Stomach (tissue), 4 donors: Measurements from ENCODE around the gene SORCS2.

ENCODE experiments used
- EP300 ChIP-seq: sonication (generic); formaldehyde crosslinking; IDR thresholded peaks from one replicate; pipeline ENCODE4 v1.6.1; 2017; ENCODE audit warnings: antibody characterized with exemption
- POLR2A ChIP-seq, 4 donors: fragments of 450-650 bp; IDR thresholded peaks; one replicate each; pipeline ENCODE4 v1.6.1; 2016; ENCODE audit warnings: antibody characterized with exemption in 4 of 4, control low read depth in 2 of 4, mild to moderate bottlenecking in 1 of 4, moderate library complexity in 1 of 4
- TF ChIP-seq, protein P1 (sequence below), 7 experiments: fragments of 450-650 bp in 4 of 7; fragments of 200-600 bp in 3 of 7; sonication (generic) in 3 of 7; IDR thresholded peaks; one replicate each; pipeline ENCODE4 v1.5.1; 2016 to 2019; ENCODE audit warnings: antibody characterized with exemption in 7 of 7, control low read depth in 2 of 7, mild to moderate bottlenecking in 1 of 7

DNA sequence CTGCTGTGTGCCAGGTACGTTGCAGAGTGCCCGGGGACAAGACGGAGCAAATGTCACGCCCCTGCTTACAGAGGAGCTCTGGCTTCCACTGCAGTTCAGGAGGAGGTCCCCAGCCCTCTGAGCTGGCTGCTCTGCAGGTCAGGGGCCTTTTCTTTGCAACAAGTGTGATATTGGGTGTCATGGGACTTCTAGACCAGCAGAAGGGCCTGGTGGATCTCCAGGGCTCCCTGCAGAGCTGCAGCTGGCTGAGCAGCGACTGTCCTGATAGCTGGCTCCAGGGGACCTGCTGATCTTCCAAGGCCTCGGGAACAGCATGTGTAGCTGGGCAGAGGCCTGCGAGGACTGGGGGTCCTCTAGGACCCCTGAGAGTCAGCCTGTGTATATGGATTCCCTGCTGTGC, 120.4 kb downstream of the SORCS2 start:
- TF ChIP-seq, protein P1, sequence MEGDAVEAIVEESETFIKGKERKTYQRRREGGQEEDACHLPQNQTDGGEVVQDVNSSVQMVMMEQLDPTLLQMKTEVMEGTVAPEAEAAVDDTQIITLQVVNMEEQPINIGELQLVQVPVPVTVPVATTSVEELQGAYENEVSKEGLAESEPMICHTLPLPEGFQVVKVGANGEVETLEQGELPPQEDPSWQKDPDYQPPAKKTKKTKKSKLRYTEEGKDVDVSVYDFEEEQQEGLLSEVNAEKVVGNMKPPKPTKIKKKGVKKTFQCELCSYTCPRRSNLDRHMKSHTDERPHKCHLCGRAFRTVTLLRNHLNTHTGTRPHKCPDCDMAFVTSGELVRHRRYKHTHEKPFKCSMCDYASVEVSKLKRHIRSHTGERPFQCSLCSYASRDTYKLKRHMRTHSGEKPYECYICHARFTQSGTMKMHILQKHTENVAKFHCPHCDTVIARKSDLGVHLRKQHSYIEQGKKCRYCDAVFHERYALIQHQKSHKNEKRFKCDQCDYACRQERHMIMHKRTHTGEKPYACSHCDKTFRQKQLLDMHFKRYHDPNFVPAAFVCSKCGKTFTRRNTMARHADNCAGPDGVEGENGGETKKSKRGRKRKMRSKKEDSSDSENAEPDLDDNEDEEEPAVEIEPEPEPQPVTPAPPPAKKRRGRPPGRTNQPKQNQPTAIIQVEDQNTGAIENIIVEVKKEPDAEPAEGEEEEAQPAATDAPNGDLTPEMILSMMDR (IDR thresholded peaks at IDR 0.05), result no peak
- no peak for TF ChIP-seq POLR2A (IDR thresholded peaks at IDR 0.05)
- no peak for TF ChIP-seq EP300
